Muscle layer of duodenum (tissue), 2 donors: ENCODE measurements around the gene ART5.
"Not testable (repeated sequence)": the region's sequence is repeated elsewhere in the genome, so short reads cannot be mapped to it uniquely, and the experiment has no call there.

Source experiments
- H3K27ac ChIP-seq: one replicate; pipeline ENCODE4 v1.7.0; 2013; ENCODE audit warnings: mild to moderate bottlenecking, low read length
- H3K27me3 ChIP-seq: one replicate; pipeline ENCODE4 v1.7.0; 2013; ENCODE audit warnings: low read depth, mild to moderate bottlenecking, control low read depth, low read length
- H3K36me3 ChIP-seq, 2 donors: one replicate each; pipeline ENCODE4 v1.7.0; 2013; ENCODE audit warnings: low read length in 2 of 2, control low read depth in 1 of 2, mild to moderate bottlenecking in 1 of 2; ENCODE audit not compliant: insufficient read depth in 2 of 2, control insufficient read depth in 1 of 2
- H3K4me1 ChIP-seq, 2 donors: one replicate each; pipeline ENCODE4 v1.7.0; 2013; ENCODE audit warnings: low read length in 2 of 2, mild to moderate bottlenecking in 2 of 2, control low read depth in 1 of 2, moderate library complexity in 1 of 2; ENCODE audit not compliant: insufficient read depth in 2 of 2, control insufficient read depth in 1 of 2
- H3K4me3 ChIP-seq, 2 donors: one replicate each; pipeline ENCODE4 v1.7.0; 2013; ENCODE audit warnings: low read length in 2 of 2, low read depth in 1 of 2, mild to moderate bottlenecking in 1 of 2
- H3K9me3 ChIP-seq, 2 donors: one replicate each; pipeline ENCODE4 v1.7.0; 2013; ENCODE audit warnings: low read length in 2 of 2, control low read depth in 1 of 2, mild to moderate bottlenecking in 1 of 2; ENCODE audit not compliant: control insufficient read depth in 1 of 2
- donor health status: healthy.

The ART5 gene

GRCh38 chr11:3655547-3655946 lies 13.8 kb upstream of the ART5 start:
- Histone ChIP-seq H3K4me3 (no peak overlapping the region), H3K27me3 (no peaks in the 10 kb centered on the region), H3K36me3 (no peaks in the 10 kb centered on the region), H3K9me3 (no peaks in the 10 kb centered on the region), H3K27ac (no peak overlapping the region), H3K4me1 (no peaks in the 10 kb centered on the region)

- H3K36me3 ChIP-seq, H3K27me3 ChIP-seq, H3K27ac ChIP-seq, H3K4me1 ChIP-seq, H3K4me3 ChIP-seq, H3K9me3 ChIP-seq: not testable (repeated sequence)
Observed at GRCh38 chr11:3652514-3652913, 10.7 kb upstream of the ART5 start.

GRCh38 chr11:3649374-3649773 lies 7.6 kb upstream of the ART5 start:
- H3K27ac ChIP-seq: not testable (repeated sequence)

GRCh38 chr11:3648843-3649242 lies 7.1 kb upstream of the ART5 start:
- H3K9me3 ChIP-seq, H3K4me1 ChIP-seq, H3K36me3 ChIP-seq, H3K27ac ChIP-seq, H3K4me3 ChIP-seq, H3K27me3 ChIP-seq: not testable (repeated sequence)

More at GRCh38 chr11:3649374-3649773, 7.6 kb upstream of the ART5 start:
- H3K27me3 ChIP-seq, H3K36me3 ChIP-seq, H3K9me3 ChIP-seq, H3K4me1 ChIP-seq, H3K4me3 ChIP-seq: not testable (repeated sequence)

GRCh38 chr11:3645552-3645951 lies 3.8 kb upstream of the ART5 start:
- no peaks in the 10 kb centered on the region for H3K9me3 ChIP-seq
- H3K27ac ChIP-seq: no peak overlapping the region
- peaks cover 6 to 17% of the 10 kb centered on the region in 2 donors for H3K4me1 ChIP-seq
- peaks cover 5% of the 10 kb centered on the region for H3K27me3 ChIP-seq
- H3K4me3 ChIP-seq: no peak overlapping the region
- H3K36me3 ChIP-seq: no peaks in the 10 kb centered on the region

- Histone ChIP-seq H3K9me3 (no peaks in the 10 kb centered on the region), H3K4me1 (peaks cover 6 to 17% of the 10 kb centered on the region in 2 donors), H3K27ac (no peak within 1 kb of the TSS), H3K27me3 (peaks cover 5% of the 10 kb centered on the region), H3K36me3 (no peaks in the 10 kb centered on the region), H3K4me3 (no peak within 1 kb of the TSS)
Observed at GRCh38 chr11:3644817-3645235, 3.0 kb upstream of the ART5 start, which contains the start of gene ART1. Gene ART1 (plus strand): TSS chr11:3645128. CDS start chr11:3659214, 14,086 bp downstream.

GRCh38 chr11:3643102-3643546 lies 1.3 kb upstream of the ART5 start:
- not testable (repeated sequence) for H3K27me3 ChIP-seq, H3K27ac ChIP-seq, H3K9me3 ChIP-seq, H3K36me3 ChIP-seq
- H3K4me1 ChIP-seq: peaks cover 6 to 17% of the 10 kb centered on the region in 2 donors
- peak overlapping the region; percentile 59 to 67 for H3K4me3 ChIP-seq

- Histone ChIP-seq H3K36me3 (no peaks in the 10 kb centered on the region), H3K4me1 (peaks cover 6 to 17% of the 10 kb centered on the region in 2 donors), H3K4me3 (peak overlapping the region; percentile 59 to 67), H3K27ac (no peak overlapping the region), H3K27me3 (peaks cover 5% of the 10 kb centered on the region), H3K9me3 (no peaks in the 10 kb centered on the region)
Observed at GRCh38 chr11:3642071-3642951, 519 bp upstream of the ART5 start.

GRCh38 chr11:3641191-3641590 lies 601 bp downstream of the ART5 start:
- H3K27ac ChIP-seq: no peak overlapping the region

GRCh38 chr11:3639841-3640240 lies 2.0 kb downstream of the ART5 start:
- Histone ChIP-seq H3K9me3 (no peaks in the 10 kb centered on the region), H3K4me3 (no peak overlapping the region), H3K27me3 (peaks cover 5% of the 10 kb centered on the region), H3K36me3 (no peaks in the 10 kb centered on the region), H3K27ac (no peak overlapping the region), H3K4me1 (peaks cover 6 to 17% of the 10 kb centered on the region in 2 donors)

More at GRCh38 chr11:3641191-3641590, 601 bp downstream of the ART5 start:
- Histone ChIP-seq H3K4me3 (no peak overlapping the region), H3K36me3 (no peaks in the 10 kb centered on the region), H3K4me1 (peaks cover 6 to 17% of the 10 kb centered on the region in 2 donors), H3K9me3 (no peaks in the 10 kb centered on the region), H3K27me3 (peaks cover 5% of the 10 kb centered on the region)

GRCh38 chr11:3638513-3638912 lies 3.3 kb downstream of the ART5 start:
- Histone ChIP-seq H3K27me3 (peaks cover 5% of the 10 kb centered on the region), H3K4me3 (no peak overlapping the region), H3K27ac (no peak overlapping the region), H3K36me3 (no peaks in the 10 kb centered on the region), H3K4me1 (peaks cover 6 to 17% of the 10 kb centered on the region in 2 donors), H3K9me3 (no peaks in the 10 kb centered on the region)
